ENCODE results near the gene ROR2. TPM values are rescaled to one million over a fixed set of nuclear protein-coding genes. Genes with fewer than 3 reads are reported as not detected.

Gene ROR2
- polyA plus RNA-seq, 2 donors = 1.7 to 3.6 TPM

DNA sequence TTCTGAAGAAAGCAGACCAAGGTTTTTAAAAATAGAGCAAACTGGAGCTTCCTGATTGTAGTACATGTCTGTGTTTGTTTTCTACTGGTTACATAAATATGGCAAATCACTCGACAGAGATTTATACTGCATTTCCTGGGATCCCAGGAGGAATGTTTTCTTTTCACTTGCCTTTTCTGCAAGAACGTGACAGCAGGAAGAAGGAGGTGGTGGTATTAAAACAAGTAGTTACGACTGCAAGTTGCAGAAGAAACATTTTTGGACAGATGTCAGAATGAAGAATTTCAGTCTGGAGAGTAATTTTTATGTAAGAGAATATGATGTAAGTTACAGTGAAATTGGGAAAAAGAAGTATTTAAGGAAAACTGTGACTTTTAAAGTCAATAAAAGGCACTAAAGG, 272.7 kb downstream of the ROR2 start:
- H3K4me3 ChIP-seq (ENCODE audit: low read depth in 1 of 2, low read length in 2 of 2) = no peak overlapping the region
- H3K36me3 ChIP-seq (ENCODE audit: control insufficient read depth in 2 of 2, insufficient read depth in 2 of 2, low read length in 1 of 2) = no peaks in the 10 kb centered on the region
- no peaks in the 10 kb centered on the region for H3K9me3 ChIP-seq (ENCODE audit: control insufficient read depth in 2 of 2, insufficient read depth in 1 of 2, low read depth in 1 of 2, low read length in 1 of 2)
- no peak overlapping the region for H3K27ac ChIP-seq (ENCODE audit: low read depth in 2 of 2, low read length in 1 of 2)
- H3K4me1 ChIP-seq (ENCODE audit: control insufficient read depth in 2 of 2, insufficient read depth in 2 of 2, low read length in 1 of 2) = no peaks in the 10 kb centered on the region
- H3K27me3 ChIP-seq (ENCODE audit: control insufficient read depth in 1 of 2, insufficient read depth in 2 of 2, low read length in 2 of 2) = no peaks in the 10 kb centered on the region
- 37 to 43% methylated on average over 3 of the region's 3 CpGs for WGBS, 2 donors

DNA sequence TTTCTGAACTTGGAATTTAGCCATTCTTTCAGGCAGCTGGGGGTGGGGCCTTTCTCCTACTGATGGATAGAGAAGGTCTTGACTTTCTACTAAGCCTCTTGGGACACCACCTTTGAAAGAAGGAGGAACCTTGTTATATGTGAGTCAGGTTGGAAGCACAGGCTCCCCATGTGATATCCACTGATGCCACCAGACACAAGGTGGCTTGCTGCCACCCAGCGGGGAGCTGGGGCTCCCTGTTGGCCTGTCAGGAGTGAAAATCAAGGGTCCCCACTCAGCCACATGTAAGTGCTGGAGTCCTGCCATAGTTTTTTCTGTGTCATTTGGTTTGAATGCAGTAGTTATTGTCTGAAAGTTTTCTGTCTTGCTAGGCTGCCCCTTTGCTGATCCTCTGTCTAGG, 274.0 kb downstream of the ROR2 start:
- no peaks in the 10 kb centered on the region for H3K36me3 ChIP-seq (ENCODE audit: control insufficient read depth in 2 of 2, insufficient read depth in 2 of 2, low read length in 1 of 2)
- H3K4me1 ChIP-seq (ENCODE audit: control insufficient read depth in 2 of 2, insufficient read depth in 2 of 2, low read length in 1 of 2) = no peaks in the 10 kb centered on the region
- no peak overlapping the region for H3K27ac ChIP-seq (ENCODE audit: low read depth in 2 of 2, low read length in 1 of 2)
- H3K9me3 ChIP-seq (ENCODE audit: control insufficient read depth in 2 of 2, insufficient read depth in 1 of 2, low read depth in 1 of 2, low read length in 1 of 2) = no peaks in the 10 kb centered on the region
- H3K4me3 ChIP-seq (ENCODE audit: low read depth in 1 of 2, low read length in 2 of 2) = no peak overlapping the region
- 92 to 95% methylated on average over 1 of the region's 1 CpG for WGBS, 2 donors
- H3K27me3 ChIP-seq (ENCODE audit: control insufficient read depth in 1 of 2, insufficient read depth in 2 of 2, low read length in 2 of 2) = no peaks in the 10 kb centered on the region

DNA sequence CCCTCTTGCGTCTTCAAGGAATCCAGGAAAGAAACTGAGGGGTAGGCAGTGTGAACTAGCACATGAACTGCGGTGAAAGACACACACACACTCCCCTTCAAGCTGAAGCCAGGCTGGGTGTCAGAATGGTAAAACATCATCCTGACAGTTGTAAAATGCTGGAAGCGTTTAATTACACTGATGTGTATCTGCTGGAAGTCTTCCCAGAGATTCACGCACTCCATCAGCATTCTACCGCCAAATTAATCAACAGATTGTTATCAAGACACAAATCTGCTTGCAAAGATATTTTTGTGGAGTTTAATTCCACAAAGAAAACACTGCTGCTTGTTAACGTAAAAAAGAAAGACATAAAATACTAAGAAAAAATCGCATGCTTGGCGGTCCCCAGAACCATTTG, 285.4 kb downstream of the ROR2 start:
- Histone ChIP-seq H3K27ac (ENCODE audit: low read depth in 2 of 2, low read length in 1 of 2) (no peak overlapping the region), H3K9me3 (ENCODE audit: control insufficient read depth in 2 of 2, insufficient read depth in 1 of 2, low read depth in 1 of 2, low read length in 1 of 2) (no peaks in the 10 kb centered on the region), H3K27me3 (ENCODE audit: control insufficient read depth in 1 of 2, insufficient read depth in 2 of 2, low read length in 2 of 2) (no peaks in the 10 kb centered on the region), H3K36me3 (ENCODE audit: control insufficient read depth in 2 of 2, insufficient read depth in 2 of 2, low read length in 1 of 2) (no peaks in the 10 kb centered on the region), H3K4me3 (ENCODE audit: low read depth in 1 of 2, low read length in 2 of 2) (no peak overlapping the region), H3K4me1 (ENCODE audit: control insufficient read depth in 2 of 2, insufficient read depth in 2 of 2, low read length in 1 of 2) (no peaks in the 10 kb centered on the region)
- WGBS, 2 donors = 74 to 76% methylated on average over 8 of the region's 8 CpGs

DNA sequence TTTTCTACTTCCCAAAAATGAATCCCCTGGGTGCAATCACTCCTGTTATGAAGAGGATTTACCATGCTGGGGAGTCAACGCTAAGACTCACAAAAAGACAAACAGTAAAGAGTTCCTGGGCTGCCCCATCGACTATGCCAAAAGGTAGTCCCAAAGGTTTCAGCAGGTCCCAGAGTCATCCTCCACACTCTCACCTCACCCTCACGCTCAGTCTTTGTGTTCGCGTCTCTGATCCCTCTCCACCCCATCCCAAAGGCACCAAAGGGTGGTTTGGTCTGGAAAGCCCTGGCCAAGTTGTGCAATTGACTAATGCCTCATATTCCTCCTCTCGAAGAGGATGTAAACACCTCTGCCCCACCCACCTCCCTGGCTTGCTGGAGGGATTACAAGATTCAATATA, 286.2 kb downstream of the ROR2 start:
- 66 to 68% methylated on average over 6 of the region's 6 CpGs for WGBS, 2 donors
- Histone ChIP-seq H3K36me3 (ENCODE audit: control insufficient read depth in 2 of 2, insufficient read depth in 2 of 2, low read length in 1 of 2) (no peaks in the 10 kb centered on the region), H3K4me3 (ENCODE audit: low read depth in 1 of 2, low read length in 2 of 2) (no peak overlapping the region), H3K27ac (ENCODE audit: low read depth in 2 of 2, low read length in 1 of 2) (no peak overlapping the region), H3K4me1 (ENCODE audit: control insufficient read depth in 2 of 2, insufficient read depth in 2 of 2, low read length in 1 of 2) (no peaks in the 10 kb centered on the region), H3K27me3 (ENCODE audit: control insufficient read depth in 1 of 2, insufficient read depth in 2 of 2, low read length in 2 of 2) (no peaks in the 10 kb centered on the region), H3K9me3 (ENCODE audit: control insufficient read depth in 2 of 2, insufficient read depth in 1 of 2, low read depth in 1 of 2, low read length in 1 of 2) (no peaks in the 10 kb centered on the region)

DNA sequence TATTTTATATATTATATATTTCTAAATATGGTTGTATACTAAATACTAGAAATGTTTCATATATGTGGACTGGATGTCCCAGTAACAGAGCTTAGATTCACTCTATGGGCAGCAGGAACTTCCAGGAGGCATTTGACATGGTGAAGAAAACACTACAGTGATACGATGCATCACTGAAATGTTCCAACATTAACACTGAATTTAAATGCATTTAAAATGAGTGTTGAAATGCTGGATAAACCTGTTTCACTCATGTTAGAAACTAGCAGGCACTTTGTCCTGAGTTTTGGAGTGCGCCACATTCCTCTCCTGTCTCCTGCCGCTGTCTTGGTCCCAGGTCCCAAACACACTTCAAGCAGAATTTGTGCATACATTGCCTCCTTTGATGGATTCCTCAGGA, 288.6 kb downstream of the ROR2 start:
- no peaks in the 10 kb centered on the region for H3K9me3 ChIP-seq (ENCODE audit: control insufficient read depth in 2 of 2, insufficient read depth in 1 of 2, low read depth in 1 of 2, low read length in 1 of 2)
- no peaks in the 10 kb centered on the region for H3K27me3 ChIP-seq (ENCODE audit: control insufficient read depth in 1 of 2, insufficient read depth in 2 of 2, low read length in 2 of 2)
- H3K4me3 ChIP-seq (ENCODE audit: low read depth in 1 of 2, low read length in 2 of 2) = no peak overlapping the region
- 62 to 71% methylated on average over 3 of the region's 3 CpGs for WGBS, 2 donors
- H3K27ac ChIP-seq (ENCODE audit: low read depth in 2 of 2, low read length in 1 of 2) = no peak overlapping the region
- no peaks in the 10 kb centered on the region for H3K4me1 ChIP-seq (ENCODE audit: control insufficient read depth in 2 of 2, insufficient read depth in 2 of 2, low read length in 1 of 2)
- no peaks in the 10 kb centered on the region for H3K36me3 ChIP-seq (ENCODE audit: control insufficient read depth in 2 of 2, insufficient read depth in 2 of 2, low read length in 1 of 2)

DNA sequence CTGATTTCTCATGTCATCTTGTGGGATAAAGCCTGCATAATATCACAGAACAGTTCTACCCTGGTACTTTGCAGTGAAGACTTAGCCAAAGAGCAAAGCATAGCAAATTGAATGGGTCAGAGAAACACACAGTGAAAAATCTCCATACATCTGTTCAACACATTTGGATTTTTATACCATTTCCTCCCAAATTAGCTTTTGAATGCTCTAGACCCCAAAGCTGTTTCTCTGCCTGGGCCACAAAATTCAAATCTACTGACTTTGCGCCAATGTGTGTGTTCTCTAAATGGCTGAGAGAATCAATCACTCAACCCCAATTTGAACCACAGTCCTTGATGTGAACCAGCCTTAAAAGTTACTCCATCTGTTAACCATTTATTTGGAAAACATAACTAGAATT, 289.5 kb downstream of the ROR2 start:
- Histone ChIP-seq H3K4me1 (ENCODE audit: control insufficient read depth in 2 of 2, insufficient read depth in 2 of 2, low read length in 1 of 2) (no peaks in the 10 kb centered on the region), H3K4me3 (ENCODE audit: low read depth in 1 of 2, low read length in 2 of 2) (no peak overlapping the region), H3K9me3 (ENCODE audit: control insufficient read depth in 2 of 2, insufficient read depth in 1 of 2, low read depth in 1 of 2, low read length in 1 of 2) (no peaks in the 10 kb centered on the region), H3K27ac (ENCODE audit: low read depth in 2 of 2, low read length in 1 of 2) (no peak overlapping the region), H3K36me3 (ENCODE audit: control insufficient read depth in 2 of 2, insufficient read depth in 2 of 2, low read length in 1 of 2) (no peaks in the 10 kb centered on the region), H3K27me3 (ENCODE audit: control insufficient read depth in 1 of 2, insufficient read depth in 2 of 2, low read length in 2 of 2) (no peaks in the 10 kb centered on the region)
- WGBS, 2 donors = 81 to 97% methylated on average over 1 of the region's 1 CpG

DNA sequence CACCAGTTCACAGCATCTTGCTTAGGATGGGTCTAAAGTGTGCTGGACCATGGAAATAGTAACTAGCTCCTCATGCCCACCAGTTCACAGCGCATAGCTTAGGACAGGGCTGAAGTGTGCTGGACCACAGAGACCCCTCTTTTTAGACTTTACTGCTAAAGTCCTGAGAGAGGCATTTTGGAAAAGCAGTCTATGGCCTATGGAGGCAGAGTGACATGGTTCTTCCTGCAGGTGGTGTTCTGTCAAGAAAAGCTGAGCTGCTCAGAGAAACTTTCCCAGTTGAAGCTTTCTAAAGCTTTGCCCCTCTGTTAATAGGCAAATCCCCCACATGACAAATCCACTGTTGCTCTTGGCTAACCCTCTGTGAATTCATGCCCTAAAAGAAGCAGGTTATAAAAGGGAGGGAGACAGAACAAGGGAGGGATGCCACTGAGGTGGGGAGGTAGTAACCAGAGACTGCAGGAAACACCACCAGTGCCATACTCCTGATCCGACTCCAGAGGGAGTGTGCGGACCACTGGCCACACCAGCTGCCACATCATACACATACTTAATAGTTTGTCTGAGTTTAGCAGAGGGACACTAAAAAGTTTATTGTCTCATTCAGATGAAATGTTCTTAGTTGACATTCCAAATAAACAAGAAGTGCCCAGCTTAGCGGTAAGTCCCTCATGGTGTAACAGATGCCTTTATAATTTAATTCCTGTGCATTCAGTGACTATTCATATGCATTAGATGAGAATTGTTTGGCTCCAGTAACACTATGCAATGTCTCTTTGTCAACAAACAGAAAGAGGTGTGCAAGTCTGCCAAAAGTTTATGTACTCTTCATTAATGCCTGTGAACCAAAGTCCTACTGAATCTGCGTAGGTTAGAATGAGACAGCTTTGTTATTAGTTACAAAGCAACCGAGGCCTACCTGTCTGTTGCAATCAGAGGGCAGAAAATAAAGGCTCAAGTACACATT, 290.2 kb downstream of the ROR2 start:
- Histone ChIP-seq H3K9me3 (ENCODE audit: control insufficient read depth in 2 of 2, insufficient read depth in 1 of 2, low read depth in 1 of 2, low read length in 1 of 2) (no peaks in the 10 kb centered on the region), H3K36me3 (ENCODE audit: control insufficient read depth in 2 of 2, insufficient read depth in 2 of 2, low read length in 1 of 2) (no peaks in the 10 kb centered on the region), H3K27me3 (ENCODE audit: control insufficient read depth in 1 of 2, insufficient read depth in 2 of 2, low read length in 2 of 2) (no peaks in the 10 kb centered on the region), H3K4me1 (ENCODE audit: control insufficient read depth in 2 of 2, insufficient read depth in 2 of 2, low read length in 1 of 2) (no peaks in the 10 kb centered on the region), H3K4me3 (ENCODE audit: low read depth in 1 of 2, low read length in 2 of 2) (no peak overlapping the region), H3K27ac (ENCODE audit: low read depth in 2 of 2, low read length in 1 of 2) (no peak overlapping the region)
- 67 to 68% methylated on average over 6 of the region's 6 CpGs for WGBS, 2 donors

DNA sequence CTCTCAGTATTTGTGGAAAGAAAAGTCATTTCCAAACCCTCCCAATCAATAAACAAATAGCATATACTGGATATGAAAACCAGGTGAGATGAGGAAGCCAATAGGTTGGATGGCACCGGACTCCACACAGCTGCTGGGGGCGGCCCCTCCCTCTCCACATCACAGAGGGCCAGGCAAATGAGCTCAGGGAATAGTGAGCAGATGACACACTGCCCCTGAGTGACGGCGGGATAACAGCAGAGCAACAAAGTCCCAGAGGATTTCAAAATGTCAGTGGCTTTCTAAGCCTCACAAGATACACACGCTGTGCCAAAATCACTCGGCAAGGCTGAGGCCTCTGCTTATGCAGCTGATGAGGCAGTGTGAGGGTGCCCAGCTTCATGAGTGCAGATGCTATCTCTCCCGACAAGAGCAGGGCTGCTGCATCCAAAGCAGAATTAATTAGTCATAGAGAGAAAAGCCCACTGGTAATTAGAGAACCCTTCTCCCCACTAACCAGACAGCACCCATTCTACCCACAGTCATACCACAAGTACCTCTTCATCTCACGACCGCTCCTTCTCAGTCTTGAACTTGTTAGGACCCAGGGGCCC, 291.4 kb downstream of the ROR2 start:
- no peak overlapping the region for H3K27ac ChIP-seq (ENCODE audit: low read depth in 2 of 2, low read length in 1 of 2)
- no peaks in the 10 kb centered on the region for H3K36me3 ChIP-seq (ENCODE audit: control insufficient read depth in 2 of 2, insufficient read depth in 2 of 2, low read length in 1 of 2)
- WGBS, 2 donors = 85 to 88% methylated on average over 9 of the region's 9 CpGs
- no peaks in the 10 kb centered on the region for H3K27me3 ChIP-seq (ENCODE audit: control insufficient read depth in 1 of 2, insufficient read depth in 2 of 2, low read length in 2 of 2)
- H3K4me3 ChIP-seq (ENCODE audit: low read depth in 1 of 2, low read length in 2 of 2) = no peak overlapping the region
- H3K4me1 ChIP-seq (ENCODE audit: control insufficient read depth in 2 of 2, insufficient read depth in 2 of 2, low read length in 1 of 2) = no peaks in the 10 kb centered on the region
- H3K9me3 ChIP-seq (ENCODE audit: control insufficient read depth in 2 of 2, insufficient read depth in 1 of 2, low read depth in 1 of 2, low read length in 1 of 2) = no peaks in the 10 kb centered on the region

DNA sequence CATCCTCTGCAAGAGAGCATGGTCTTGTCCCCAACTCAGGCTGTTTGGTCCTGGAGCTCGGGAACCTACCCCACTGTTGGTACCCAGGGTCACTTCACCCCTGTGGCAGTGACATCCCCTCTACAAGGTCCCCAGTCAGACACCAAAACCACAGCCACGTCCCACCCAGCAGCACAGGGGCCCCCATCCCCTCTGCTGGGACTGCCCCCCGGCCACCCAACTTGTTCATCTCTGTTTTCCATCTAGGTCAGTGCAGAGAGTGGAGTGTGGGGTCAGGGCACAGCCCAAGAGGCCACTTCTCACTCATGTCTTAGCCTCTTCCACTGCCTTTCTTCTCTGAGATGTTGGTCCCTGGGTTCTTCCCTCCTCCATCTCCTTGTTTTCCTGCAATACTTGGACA, 292.5 kb downstream of the ROR2 start:
- Histone ChIP-seq H3K36me3 (ENCODE audit: control insufficient read depth in 2 of 2, insufficient read depth in 2 of 2, low read length in 1 of 2) (no peaks in the 10 kb centered on the region), H3K4me3 (ENCODE audit: low read depth in 1 of 2, low read length in 2 of 2) (no peak overlapping the region), H3K27ac (ENCODE audit: low read depth in 2 of 2, low read length in 1 of 2) (no peak overlapping the region), H3K27me3 (ENCODE audit: control insufficient read depth in 1 of 2, insufficient read depth in 2 of 2, low read length in 2 of 2) (no peaks in the 10 kb centered on the region), H3K9me3 (ENCODE audit: control insufficient read depth in 2 of 2, insufficient read depth in 1 of 2, low read depth in 1 of 2, low read length in 1 of 2) (no peaks in the 10 kb centered on the region), H3K4me1 (ENCODE audit: control insufficient read depth in 2 of 2, insufficient read depth in 2 of 2, low read length in 1 of 2) (no peaks in the 10 kb centered on the region)
- 85% methylated on average over 3 of the region's 3 CpGs for WGBS, 2 donors

DNA sequence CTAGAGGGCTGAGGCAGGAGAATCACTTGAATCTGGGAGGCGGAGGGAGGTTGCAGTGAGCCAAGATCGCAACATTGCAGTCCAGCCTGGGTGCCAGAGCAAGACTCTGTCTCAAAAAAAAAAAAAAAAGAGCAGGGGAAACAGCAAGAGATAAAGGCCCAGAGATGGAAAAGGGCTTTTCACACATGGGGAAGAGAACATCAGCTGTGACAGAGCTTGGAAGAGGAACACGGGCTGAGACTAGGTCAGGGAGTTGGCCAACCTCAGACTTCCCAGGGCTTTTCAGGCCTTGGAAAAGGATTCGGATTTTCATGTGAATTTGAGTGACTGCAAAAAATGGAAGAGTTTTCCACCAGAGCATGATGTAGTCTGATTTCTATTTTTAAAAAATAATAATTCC, 294.4 kb downstream of the ROR2 start:
- Histone ChIP-seq H3K36me3 (ENCODE audit: control insufficient read depth in 2 of 2, insufficient read depth in 2 of 2, low read length in 1 of 2) (no peaks in the 10 kb centered on the region), H3K4me1 (ENCODE audit: control insufficient read depth in 2 of 2, insufficient read depth in 2 of 2, low read length in 1 of 2) (no peaks in the 10 kb centered on the region), H3K4me3 (ENCODE audit: low read depth in 1 of 2, low read length in 2 of 2) (no peak overlapping the region), H3K27ac (ENCODE audit: low read depth in 2 of 2, low read length in 1 of 2) (no peak overlapping the region), H3K27me3 (ENCODE audit: control insufficient read depth in 1 of 2, insufficient read depth in 2 of 2, low read length in 2 of 2) (no peaks in the 10 kb centered on the region), H3K9me3 (ENCODE audit: control insufficient read depth in 2 of 2, insufficient read depth in 1 of 2, low read depth in 1 of 2, low read length in 1 of 2) (no peaks in the 10 kb centered on the region)
- WGBS, 2 donors = 83 to 84% methylated on average over 4 of the region's 4 CpGs
